A673 (cell line): ENCODE results near the gene MATN1.

Experiments used
- EZH2 ChIP-seq: fragments of 200-600 bp; sonication (generic); IDR thresholded peaks from 2 replicates; pipeline ENCODE4 v1.6.1; 2017; ENCODE audit warnings: borderline replicate concordance, low read depth, mild to moderate bottlenecking, mixed read lengths, antibody characterized with exemption, low read length; ENCODE audit not compliant: poor library complexity, severe bottlenecking
- TF ChIP-seq, protein P1 (sequence below): fragments of 300-800, 200-600 bp; sonication (generic); conservative IDR thresholded peaks from 2 replicates; pipeline ENCODE4 v1.5.1; 2017; ENCODE audit warnings: low read depth, mild to moderate bottlenecking, antibody characterized with exemption, low read length, moderate library complexity, mixed read lengths

DNA sequence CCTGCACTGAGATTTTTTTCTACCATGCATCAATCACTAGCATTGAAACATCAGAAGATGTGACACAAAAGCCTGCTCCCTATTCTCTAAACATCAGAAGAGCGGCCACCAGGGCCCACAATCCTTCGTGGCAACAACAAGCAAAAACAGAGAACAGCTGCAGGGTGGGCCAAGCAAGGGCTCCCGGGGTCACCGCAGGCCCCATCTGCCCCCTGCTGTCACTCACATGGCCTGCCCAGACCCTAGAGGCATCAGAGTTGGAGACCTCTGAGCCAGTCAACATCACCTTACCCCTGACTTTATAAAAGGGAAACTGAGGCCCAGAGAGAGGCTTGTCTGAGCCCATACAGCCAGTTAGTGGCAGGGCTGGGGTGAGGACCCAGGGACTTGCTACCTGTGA is 32.4 kb upstream of the MATN1 start:
- TF ChIP-seq, protein P1, sequence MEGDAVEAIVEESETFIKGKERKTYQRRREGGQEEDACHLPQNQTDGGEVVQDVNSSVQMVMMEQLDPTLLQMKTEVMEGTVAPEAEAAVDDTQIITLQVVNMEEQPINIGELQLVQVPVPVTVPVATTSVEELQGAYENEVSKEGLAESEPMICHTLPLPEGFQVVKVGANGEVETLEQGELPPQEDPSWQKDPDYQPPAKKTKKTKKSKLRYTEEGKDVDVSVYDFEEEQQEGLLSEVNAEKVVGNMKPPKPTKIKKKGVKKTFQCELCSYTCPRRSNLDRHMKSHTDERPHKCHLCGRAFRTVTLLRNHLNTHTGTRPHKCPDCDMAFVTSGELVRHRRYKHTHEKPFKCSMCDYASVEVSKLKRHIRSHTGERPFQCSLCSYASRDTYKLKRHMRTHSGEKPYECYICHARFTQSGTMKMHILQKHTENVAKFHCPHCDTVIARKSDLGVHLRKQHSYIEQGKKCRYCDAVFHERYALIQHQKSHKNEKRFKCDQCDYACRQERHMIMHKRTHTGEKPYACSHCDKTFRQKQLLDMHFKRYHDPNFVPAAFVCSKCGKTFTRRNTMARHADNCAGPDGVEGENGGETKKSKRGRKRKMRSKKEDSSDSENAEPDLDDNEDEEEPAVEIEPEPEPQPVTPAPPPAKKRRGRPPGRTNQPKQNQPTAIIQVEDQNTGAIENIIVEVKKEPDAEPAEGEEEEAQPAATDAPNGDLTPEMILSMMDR: no peak
- no peak for TF ChIP-seq EZH2
